Activated T-helper 2 cell treated with anti-CD3 and anti-CD28 coated beads, Interferon-gamma antibody, Interleukin-2, Interleukin-4, amounts not matched to agents 10 μg/mL and 5 μg/mL and 100 μg/mL, durations not matched to agents 14 hours and 24 hours and 36 hours (primary cell): ENCODE results near the gene CDK12. TPM values are rescaled to one million over a fixed set of nuclear protein-coding genes. Genes with fewer than 3 reads are reported as not detected.

Experiments used
- DNase-seq: peaks from one replicate; pipeline ENCODE4 v3.0.0; 2021; ENCODE audit warnings: low spot score
- H3K27ac Mint-ChIP-seq: one replicate; pipeline ENCODE4 v1.8.0; 2021; ENCODE audit warnings: mixed read lengths
- H3K27me3 Mint-ChIP-seq: one replicate; pipeline ENCODE4 v1.8.0; 2021; ENCODE audit warnings: low read depth, mixed read lengths
- H3K36me3 Mint-ChIP-seq: one replicate; pipeline ENCODE4 v1.8.0; 2021; ENCODE audit warnings: low read depth, mixed read lengths
- H3K4me1 Mint-ChIP-seq: one replicate; pipeline ENCODE4 v1.8.0; 2021; ENCODE audit warnings: low read depth, mixed read lengths
- H3K4me3 Mint-ChIP-seq: one replicate; pipeline ENCODE4 v1.8.0; 2021; ENCODE audit warnings: low read depth, mild to moderate bottlenecking, moderate library complexity, mixed read lengths
- H3K9me3 Mint-ChIP-seq: one replicate; pipeline ENCODE4 v1.8.0; 2021; ENCODE audit warnings: mixed read lengths
- intact Hi-C: fragments of 100-400 bp; cut with micrococcal nuclease; formaldehyde crosslinking; loops from one replicate; pipeline ENCODE4 v1.15.1; 2023
- total RNA-seq: library from RNA; stranded (reverse); gene quantifications from 2 replicates; pipeline ENCODE4 v1.2.3, GENCODE V29; 2022

CDK12 gene
- total RNA-seq, 1 donor from 2014 or later = 83.9 TPM

DNA sequence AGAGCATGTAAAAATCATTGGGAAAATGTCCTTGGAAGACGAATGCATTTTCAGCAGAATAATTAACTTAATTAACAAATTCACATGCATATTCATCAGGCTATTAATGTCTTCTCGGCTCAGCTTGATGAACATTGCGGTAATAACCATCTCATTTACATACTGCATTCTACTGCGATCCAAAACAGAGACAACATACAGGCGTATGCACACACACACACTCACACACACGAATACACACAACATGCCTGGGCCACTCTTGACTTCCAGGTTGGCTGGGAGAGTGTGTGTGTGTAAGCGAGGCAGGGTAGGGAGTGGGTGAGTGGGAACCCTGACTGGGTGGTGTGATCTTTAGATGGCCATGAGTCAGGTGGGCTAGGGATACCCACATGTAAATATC is 101.7 kb downstream of the CDK12 start:
- H3K36me3 Mint-ChIP-seq = peaks cover 33% of the 10 kb centered on the region
- H3K27me3 Mint-ChIP-seq = no peaks in the 10 kb centered on the region
- DNase-seq = no peak
- H3K9me3 Mint-ChIP-seq = no peaks in the 10 kb centered on the region
- intact Hi-C loops = no loop called here
- H3K27ac Mint-ChIP-seq = no peak overlapping the region
- no peaks in the 10 kb centered on the region for H3K4me1 Mint-ChIP-seq
- H3K4me3 Mint-ChIP-seq = no peak overlapping the region

DNA sequence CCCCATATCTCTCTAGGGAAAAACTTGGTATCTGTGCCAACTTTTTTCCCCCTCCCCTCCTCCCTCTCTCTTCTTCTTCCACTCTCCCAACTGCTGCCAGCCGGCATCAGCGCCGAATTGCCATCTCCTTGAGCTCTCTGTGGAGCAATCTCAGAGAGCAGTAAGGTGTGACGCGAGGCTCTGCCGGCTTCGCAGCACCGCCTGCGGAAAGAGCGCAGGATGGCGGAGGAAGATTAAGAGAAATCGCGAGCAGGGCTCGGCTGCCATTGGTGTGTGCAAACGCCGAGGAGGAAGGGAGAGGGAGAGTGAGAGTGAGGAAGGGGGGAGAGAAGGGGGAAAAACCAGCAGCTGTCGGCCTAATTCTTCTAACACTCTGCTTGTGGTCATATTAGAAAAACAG is 102.2 kb downstream of the CDK12 start:
- H3K4me3 Mint-ChIP-seq = no peak overlapping the region
- no peaks in the 10 kb centered on the region for H3K9me3 Mint-ChIP-seq
- H3K4me1 Mint-ChIP-seq = no peaks in the 10 kb centered on the region
- no peak overlapping the region for H3K27ac Mint-ChIP-seq
- no peak for DNase-seq
- H3K36me3 Mint-ChIP-seq = peaks cover 33% of the 10 kb centered on the region
- intact Hi-C loops = no loop called here
- no peaks in the 10 kb centered on the region for H3K27me3 Mint-ChIP-seq

DNA sequence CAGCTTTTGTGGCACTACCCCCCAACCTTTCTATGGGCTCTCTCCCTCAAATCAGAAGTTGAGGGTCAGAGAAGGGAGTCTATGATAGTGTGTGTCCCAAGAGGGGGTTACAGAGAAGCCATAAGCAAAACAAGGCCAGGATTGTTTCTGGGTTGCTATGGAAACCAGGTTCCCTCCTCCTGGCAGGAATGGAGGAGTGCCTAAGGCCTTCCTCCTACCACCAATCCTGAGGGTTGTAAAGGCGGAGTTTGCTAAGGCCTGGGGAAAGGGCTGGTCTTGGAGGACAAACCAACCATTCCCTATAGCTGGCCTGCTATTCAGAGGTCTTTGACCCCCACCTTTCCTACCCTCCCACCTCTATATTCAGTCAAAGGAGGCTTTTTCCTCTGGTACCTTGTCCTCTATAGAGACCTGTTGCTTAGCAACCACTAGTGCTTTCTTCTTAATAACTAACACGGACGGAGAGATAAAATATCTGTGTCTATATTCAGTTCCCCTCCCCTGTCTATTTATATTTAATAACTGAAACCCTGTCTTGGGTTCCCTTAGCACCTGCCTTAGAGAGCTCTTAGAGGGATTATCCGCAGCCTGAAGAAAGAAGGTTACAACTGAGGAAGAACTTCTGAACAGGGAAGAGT is 103.0 kb downstream of the CDK12 start:
- H3K36me3 Mint-ChIP-seq = peaks cover 35% of the 10 kb centered on the region
- DNase-seq = no peak

DNA sequence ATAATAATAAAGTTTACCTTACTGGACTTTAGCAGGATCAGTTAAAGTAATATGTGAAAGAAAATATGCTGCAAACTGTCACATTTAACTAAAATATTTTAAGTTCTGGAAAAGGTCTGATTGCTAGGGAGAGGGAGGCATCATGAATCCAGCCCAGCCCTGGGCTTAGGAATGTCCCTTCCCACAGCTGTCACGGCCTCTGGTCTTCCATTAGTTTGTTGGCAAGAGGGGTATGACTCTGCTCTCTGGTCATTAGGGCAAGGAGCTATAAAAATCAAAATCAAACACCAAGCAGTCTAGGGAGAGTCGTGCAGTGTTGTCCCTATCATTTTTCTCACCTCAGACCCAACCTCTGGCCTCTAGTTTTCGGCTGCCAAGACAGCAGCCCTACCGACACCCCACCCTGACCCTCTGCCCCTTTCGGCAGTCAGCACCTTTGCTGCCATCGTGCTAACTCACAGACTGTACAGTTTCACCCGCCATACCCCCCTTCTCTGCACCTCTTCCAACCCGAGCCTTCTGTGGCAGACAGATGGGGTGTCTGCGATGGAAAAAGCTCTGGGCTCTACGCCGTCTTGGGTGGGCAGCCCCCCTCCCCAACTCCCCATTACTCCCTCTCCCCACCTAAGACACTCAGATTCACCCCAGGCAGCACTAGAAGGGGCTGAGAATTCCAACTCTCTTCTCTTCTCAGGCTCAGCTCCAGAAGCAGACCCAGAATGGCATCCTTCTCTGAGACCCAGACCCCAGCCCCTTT is 105.0 kb downstream of the CDK12 start:
- DNase-seq = no peak
- Mint-ChIP-seq H3K27ac (no peak overlapping the region), H3K4me3 (no peak overlapping the region), H3K36me3 (peaks cover 46% of the 10 kb centered on the region), H3K9me3 (peaks cover 4% of the 10 kb centered on the region), H3K4me1 (no peaks in the 10 kb centered on the region), H3K27me3 (no peaks in the 10 kb centered on the region)
- intact Hi-C loops = no loop called here

More for the DNA sequence above, 103.0 kb downstream of the CDK12 start:
- no peaks in the 10 kb centered on the region for H3K27me3 Mint-ChIP-seq
- intact Hi-C loops = no loop called here
- no peaks in the 10 kb centered on the region for H3K9me3 Mint-ChIP-seq
- no peak overlapping the region for H3K4me3 Mint-ChIP-seq
- no peak overlapping the region for H3K27ac Mint-ChIP-seq
- no peaks in the 10 kb centered on the region for H3K4me1 Mint-ChIP-seq

DNA sequence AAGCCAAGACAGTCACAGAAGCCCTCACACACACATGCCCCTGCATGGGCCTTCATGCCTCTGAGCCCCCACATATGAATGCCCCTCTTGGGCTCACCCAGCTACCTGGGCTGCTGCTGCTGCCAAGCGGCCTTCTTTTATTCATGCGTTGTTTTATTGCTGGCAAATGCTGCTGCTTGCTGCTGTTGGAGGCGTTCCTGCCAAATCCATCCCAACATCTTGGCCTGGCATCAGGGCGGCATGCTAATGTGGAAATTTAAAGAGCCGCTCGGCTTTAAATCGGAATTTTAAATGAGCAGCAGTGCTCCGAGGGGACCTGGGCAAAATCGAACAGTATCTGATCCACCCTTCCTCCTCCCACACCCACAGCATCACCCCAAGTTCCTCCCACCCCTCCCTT is 107.4 kb downstream of the CDK12 start:
- intact Hi-C loops = no loop called here
- H3K36me3 Mint-ChIP-seq = peaks cover 54% of the 10 kb centered on the region
- no peak overlapping the region for H3K27ac Mint-ChIP-seq
- H3K4me3 Mint-ChIP-seq = no peak overlapping the region
- no peaks in the 10 kb centered on the region for H3K4me1 Mint-ChIP-seq
- DNase-seq = no peak
- no peaks in the 10 kb centered on the region for H3K27me3 Mint-ChIP-seq
- H3K9me3 Mint-ChIP-seq = peaks cover 9% of the 10 kb centered on the region

DNA sequence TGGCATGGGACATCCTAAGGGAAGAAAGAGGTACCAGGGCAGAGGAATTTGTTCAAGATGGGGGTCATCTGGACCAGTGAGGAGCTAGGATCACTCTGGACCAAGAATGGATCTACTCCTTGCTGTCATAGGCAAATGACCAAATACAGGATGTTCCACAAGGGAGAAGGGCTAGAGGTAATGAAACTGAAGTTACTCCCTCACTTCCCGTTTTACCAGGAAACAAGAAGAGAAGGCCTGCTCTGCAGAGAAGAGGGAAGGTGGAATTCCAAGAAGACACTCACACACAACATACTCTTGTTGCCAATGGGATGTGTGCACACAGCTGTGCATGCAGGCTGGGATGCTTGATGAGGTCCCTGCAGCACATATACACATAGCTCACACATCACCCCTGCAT is 107.8 kb downstream of the CDK12 start:
- H3K4me1 Mint-ChIP-seq = peaks cover 2% of the 10 kb centered on the region
- H3K4me3 Mint-ChIP-seq = no peak overlapping the region
- no peak overlapping the region for H3K27ac Mint-ChIP-seq
- H3K27me3 Mint-ChIP-seq = peaks cover 3% of the 10 kb centered on the region
- intact Hi-C loops = no loop called here
- peaks cover 9% of the 10 kb centered on the region for H3K9me3 Mint-ChIP-seq
- peaks cover 54% of the 10 kb centered on the region for H3K36me3 Mint-ChIP-seq
- no peak for DNase-seq

DNA sequence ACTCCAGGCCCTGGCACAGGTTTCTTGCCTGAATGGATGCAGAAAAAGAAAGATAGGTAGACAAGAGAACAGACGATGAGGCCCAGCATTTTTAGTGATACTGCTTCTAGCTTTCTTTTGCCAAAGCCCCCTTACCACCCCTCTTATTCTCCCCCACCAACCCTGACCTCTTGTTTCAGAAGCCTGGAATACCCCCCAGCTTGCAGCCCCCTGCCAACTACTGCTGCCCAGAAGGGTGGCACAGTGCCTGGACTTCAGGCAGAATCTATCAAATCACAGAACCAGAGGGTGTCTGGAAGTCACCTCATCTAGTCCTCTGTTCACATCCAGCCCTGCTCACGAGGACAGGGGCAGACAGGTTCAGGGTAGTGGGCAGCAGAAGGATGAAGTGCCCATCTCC is 110.8 kb downstream of the CDK12 start:
- no peak for DNase-seq
- H3K4me3 Mint-ChIP-seq = no peak overlapping the region
- intact Hi-C loops = no loop called here
- peaks cover 2% of the 10 kb centered on the region for H3K4me1 Mint-ChIP-seq
- H3K27me3 Mint-ChIP-seq = peaks cover 11% of the 10 kb centered on the region
- no peak overlapping the region for H3K27ac Mint-ChIP-seq
- peaks cover 9% of the 10 kb centered on the region for H3K9me3 Mint-ChIP-seq
- peaks cover 42% of the 10 kb centered on the region for H3K36me3 Mint-ChIP-seq

DNA sequence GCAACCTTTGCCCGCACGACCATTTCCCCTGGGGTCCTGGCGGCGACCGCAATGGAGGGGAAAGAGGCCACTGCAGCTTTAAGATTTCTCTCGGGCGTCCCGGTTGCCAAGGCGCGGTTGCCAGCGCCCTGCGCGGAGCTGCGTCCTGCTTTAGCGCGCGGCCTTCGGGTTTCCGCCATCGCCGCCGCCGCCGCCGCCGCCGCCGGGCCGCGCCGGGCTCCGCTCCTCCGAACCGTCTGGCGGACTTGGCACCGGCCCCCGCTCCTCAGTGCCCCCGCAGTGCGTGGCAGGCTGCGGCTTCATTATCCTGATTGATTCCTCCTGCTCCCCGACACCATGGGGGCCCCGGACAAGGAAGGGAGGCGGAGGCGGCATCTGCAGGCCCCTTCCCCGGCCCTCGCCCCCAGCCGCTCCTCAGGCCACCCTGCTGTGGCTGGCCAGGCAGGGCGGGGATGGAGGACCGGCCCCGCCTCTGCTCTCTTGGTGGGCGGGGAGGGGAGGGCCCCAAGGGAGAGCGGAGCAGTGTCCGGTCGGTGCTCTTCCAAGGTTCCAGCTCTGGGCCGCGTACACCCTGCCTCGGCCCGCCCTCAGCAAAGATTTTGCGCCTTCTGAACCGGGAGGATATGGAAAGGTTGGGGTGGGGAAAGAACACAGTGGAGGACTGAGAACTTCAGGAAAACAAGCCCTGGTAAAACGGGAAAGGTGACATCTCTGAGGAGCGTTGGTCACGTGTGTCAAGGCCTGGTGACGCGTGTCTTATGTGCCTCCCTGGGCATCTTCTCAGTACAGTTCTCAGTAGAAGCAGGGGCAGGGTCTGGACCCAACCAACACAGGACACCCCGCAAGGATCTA is 112.4 kb downstream of the CDK12 start:
- peak overlapping the region; percentile 71 for H3K27ac Mint-ChIP-seq
- peaks cover 9% of the 10 kb centered on the region for H3K9me3 Mint-ChIP-seq
- H3K4me1 Mint-ChIP-seq = peaks cover 2% of the 10 kb centered on the region
- peak overlapping the region; percentile 85 for H3K4me3 Mint-ChIP-seq
- peaks cover 11% of the 10 kb centered on the region for H3K27me3 Mint-ChIP-seq
- intact Hi-C loops = no loop called here
- peak; percentile 34 for DNase-seq
- peaks cover 36% of the 10 kb centered on the region for H3K36me3 Mint-ChIP-seq

DNA sequence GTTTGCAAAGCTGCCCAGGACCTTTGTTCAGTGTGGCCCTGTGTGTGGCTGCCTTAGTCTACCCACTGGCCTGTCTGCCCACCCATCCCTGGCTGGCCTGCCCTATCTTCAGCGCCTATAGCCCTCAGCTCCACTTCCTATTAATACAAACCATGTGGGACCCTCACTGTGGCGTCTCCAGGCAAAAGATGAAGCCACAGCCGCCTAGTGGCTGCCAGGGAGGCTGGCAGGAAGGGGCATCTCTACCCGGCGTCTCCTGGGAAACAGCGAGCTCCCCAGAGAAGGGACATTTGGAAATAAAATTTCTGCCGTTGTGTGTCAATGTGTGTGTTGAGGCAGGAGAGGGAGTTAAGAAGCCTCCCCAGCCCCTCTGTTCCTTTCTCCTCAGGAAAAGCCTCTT is 114.9 kb downstream of the CDK12 start:
- H3K4me1 Mint-ChIP-seq = peaks cover 2% of the 10 kb centered on the region
- no peak for DNase-seq
- peaks cover 5% of the 10 kb centered on the region for H3K9me3 Mint-ChIP-seq
- H3K27ac Mint-ChIP-seq = no peak overlapping the region
- no peak overlapping the region for H3K4me3 Mint-ChIP-seq
- H3K36me3 Mint-ChIP-seq = peaks cover 14% of the 10 kb centered on the region
- peaks cover 11% of the 10 kb centered on the region for H3K27me3 Mint-ChIP-seq
- intact Hi-C loops = no loop called here

DNA sequence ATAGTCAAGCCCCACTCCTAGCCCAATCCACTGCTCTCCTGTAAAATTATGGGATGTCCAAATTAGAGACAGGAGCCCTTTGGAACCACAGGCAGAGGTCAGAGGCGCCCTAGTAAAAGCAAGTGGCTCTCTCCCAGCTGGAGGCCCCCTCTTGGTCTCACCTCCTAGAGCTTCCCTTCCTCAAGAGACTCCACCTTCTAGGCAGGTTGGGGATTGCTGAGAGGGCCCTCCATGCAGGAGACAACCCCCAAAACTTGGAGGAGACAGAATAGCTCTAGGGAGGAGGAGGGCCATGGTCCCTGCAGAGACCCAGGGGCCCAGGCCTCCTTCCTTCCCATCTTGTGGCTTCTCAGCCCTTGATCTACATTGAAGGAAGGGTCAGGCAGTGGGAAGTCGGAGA is 117.0 kb downstream of the CDK12 start:
- Mint-ChIP-seq H3K27ac (no peak overlapping the region), H3K9me3 (no peaks in the 10 kb centered on the region), H3K4me3 (no peak overlapping the region), H3K27me3 (peaks cover 11% of the 10 kb centered on the region), H3K4me1 (peaks cover 2% of the 10 kb centered on the region), H3K36me3 (no peaks in the 10 kb centered on the region)
- DNase-seq = no peak
- intact Hi-C loops = no loop called here

DNA sequence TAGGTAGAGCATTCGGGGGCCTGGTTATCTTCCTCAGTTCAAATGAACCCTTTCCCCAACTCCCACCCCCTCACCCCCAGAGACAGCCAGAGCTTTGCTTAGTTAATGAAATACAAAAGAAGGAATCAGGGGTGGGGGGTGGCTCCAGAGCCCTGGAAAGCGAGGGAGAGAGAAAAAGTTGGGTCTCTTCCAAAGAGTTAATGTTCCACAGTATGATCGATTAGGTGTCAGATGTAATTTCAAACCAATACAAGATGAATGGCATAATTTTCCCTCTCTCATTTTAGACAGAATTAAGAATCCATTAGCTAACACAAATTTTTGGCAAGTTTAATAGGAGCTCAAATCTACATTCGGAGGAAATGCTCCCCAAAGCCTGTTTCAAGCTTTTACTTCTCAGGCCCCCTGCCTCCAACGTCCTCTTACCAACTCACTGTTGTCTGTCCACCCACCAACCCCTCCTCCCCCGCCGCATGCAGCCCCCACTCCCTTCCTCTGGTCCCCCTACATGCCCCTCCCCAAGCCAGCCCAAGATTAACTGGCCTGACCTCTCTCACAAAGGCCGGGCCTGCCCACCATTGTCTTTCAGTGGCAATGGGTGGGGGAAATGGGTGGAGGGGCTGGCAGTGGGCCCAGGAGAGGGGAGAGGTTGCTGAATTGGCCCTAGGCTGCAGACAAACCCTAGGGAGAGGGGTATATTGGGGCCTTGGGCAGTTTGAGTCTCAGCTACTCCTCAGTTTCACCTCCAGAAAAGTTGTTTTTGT is 118.2 kb downstream of the CDK12 start:
- no peaks in the 10 kb centered on the region for H3K4me1 Mint-ChIP-seq
- H3K4me3 Mint-ChIP-seq = no peak overlapping the region
- no peak for DNase-seq
- peaks cover 7% of the 10 kb centered on the region for H3K27me3 Mint-ChIP-seq
- no peak overlapping the region for H3K27ac Mint-ChIP-seq
- H3K9me3 Mint-ChIP-seq = no peaks in the 10 kb centered on the region
- intact Hi-C loops = no loop called here
- no peaks in the 10 kb centered on the region for H3K36me3 Mint-ChIP-seq

DNA sequence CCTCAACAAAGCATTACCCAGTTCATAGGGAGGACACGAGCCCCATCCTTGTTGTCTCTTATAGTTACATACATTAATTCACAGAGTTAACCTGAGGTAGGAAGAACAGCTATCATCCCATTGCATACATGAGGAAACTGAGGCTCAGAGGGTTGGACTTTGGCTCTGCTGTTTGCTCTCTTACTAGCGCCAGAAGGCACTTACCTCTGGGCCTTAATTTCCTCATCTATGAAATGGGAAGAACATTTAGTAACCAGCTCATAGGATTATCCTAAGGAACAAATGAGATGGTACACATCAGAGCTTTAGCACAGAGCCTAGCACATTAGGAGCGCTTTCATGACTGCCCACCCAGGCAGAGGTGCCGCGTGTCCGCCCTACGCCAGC is 118.8 kb downstream of the CDK12 start:
- no peaks in the 10 kb centered on the region for H3K9me3 Mint-ChIP-seq
- no peak for DNase-seq
- no peaks in the 10 kb centered on the region for H3K4me1 Mint-ChIP-seq
- H3K4me3 Mint-ChIP-seq = no peak overlapping the region
- intact Hi-C loops = no loop called here
- no peak overlapping the region for H3K27ac Mint-ChIP-seq
- peaks cover 3% of the 10 kb centered on the region for H3K27me3 Mint-ChIP-seq
- no peaks in the 10 kb centered on the region for H3K36me3 Mint-ChIP-seq
